ENCODE data around the gene TIAM1. TPM values are rescaled to one million over a fixed set of nuclear protein-coding genes. Genes with fewer than 3 reads are reported as not detected.

TIAM1 gene
- total RNA-seq, 1 donor from 2014 or later: 5.4 TPM

DNA sequence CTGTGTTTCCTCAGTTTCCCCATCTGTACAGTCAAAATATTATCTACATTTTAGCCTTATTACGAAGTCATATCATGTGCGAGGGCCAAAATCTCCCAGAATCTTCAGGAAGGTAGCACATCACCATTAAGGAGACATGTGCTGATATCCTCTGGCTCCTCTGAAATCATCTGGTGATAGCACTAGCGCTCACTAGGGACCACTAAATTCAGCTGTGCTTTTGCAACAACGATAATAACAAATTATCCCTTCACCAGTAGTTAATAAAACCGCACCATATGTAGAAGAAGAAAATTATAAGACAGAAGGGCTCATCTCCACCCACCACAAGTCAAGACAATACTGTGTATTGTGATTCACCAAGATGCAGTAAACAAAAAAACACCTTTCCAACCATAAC is 53.3 kb downstream of the TIAM1 start:
- DNase-seq (ENCODE audit: extremely low read depth, low read depth, low spot score): no peak

DNA sequence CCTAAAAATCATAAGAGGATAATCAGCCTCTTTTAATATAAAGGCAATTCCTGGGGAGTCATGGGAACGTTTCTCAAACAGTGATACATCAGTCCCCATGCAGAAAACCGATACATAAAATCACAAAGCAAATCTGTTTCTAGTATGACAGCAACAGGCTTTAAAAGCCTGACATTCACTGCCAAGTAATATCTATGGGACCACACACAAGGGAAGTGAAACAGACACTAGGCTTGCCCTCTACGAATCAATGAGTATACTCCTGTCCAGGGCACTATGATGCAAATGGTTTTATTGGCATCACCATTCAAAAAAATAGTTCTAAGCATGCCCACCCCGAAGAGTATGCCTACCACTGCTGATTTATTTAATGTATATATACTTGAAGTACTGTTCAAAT is 54.4 kb downstream of the TIAM1 start:
- DNase-seq (ENCODE audit: extremely low read depth, low read depth, low spot score): no peak

DNA sequence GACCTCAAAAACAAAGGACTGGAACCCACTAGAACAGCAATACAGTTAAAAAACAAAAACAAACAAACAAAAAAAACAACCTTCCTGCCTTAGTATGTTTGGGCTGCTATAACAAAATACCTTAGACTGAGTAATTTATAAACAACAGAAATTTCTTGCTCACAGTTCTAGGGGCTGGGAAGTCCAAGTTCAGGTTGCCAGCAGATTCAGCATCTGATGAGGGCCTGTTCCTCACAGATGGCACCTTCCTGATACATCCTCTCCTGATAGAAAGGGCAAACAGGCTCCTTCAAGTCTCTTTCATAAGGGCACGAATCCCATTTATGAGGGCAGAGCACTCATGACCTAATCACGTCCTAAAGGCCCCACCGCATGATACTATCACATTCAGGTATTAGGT is 55.9 kb downstream of the TIAM1 start:
- no peak for DNase-seq (ENCODE audit: extremely low read depth, low read depth, low spot score)

DNA sequence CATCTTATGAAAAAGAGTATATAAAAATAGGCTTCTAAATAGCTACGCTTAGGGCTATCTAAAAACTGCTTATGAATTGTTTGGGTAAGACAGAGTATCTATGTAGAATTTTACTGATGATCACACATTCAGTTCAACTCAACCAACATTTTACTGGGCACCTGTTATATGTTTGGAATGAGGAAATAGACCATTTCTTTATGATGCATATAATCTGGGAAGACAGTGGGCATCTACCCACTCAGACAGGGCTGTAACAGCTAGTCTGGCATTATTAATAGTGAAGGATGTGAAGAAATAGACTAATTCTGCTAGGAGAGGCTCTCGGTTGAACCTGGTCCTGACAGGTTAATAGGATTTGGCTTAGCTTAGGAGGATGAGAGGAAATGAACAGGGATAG is 56.9 kb downstream of the TIAM1 start:
- DNase-seq (ENCODE audit: extremely low read depth, low read depth, low spot score): no peak

DNA sequence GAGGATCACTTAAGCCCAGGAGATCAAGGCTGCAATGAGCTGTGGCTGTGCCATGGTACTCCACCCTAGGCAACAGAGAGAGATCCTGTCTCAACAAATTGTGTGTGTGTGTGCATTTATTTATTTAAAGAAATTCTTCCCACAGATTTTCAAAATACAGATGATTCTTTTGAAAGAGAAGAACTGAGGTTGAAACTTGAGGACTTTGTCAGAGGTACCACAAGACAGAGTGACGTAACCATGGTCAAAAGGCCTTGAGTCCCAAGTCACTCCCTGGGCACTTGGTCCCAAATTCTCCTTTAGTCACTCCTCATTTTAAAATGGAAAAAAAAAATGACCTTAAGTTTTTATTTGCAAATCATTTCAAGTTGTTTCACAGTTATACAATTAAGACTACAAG is 57.4 kb downstream of the TIAM1 start:
- DNase-seq (ENCODE audit: extremely low read depth, low read depth, low spot score): no peak

DNA sequence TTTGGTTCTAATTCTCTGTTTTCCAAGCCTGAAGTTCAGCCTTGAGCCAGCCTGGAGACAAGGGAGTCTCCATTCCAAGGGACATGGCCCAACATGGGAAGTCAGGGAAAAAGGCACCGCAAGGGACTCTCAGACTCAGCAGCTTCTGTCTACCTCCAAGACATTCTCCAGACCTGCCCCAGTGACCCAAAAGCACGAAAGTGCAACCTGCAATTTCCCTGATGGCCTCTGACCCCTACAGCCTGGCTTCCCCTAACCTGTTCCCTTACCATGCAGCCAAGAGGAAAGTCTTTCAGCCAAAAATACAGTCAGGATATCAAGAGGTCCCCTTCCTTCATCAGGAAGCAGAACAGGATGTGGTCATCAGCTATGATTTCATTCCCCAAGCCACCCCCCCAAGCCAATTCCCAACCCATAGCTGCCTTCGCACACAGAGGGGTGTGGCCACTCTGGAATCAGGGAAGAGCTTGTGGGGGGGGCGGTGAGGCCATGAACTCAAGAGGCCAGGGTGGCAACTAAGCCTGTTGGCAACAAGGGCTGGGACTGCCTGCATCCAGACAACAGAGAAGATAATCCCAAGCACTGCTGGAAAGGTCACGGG is 59.2 kb downstream of the TIAM1 start:
- no peak for DNase-seq (ENCODE audit: extremely low read depth, low read depth, low spot score)

DNA sequence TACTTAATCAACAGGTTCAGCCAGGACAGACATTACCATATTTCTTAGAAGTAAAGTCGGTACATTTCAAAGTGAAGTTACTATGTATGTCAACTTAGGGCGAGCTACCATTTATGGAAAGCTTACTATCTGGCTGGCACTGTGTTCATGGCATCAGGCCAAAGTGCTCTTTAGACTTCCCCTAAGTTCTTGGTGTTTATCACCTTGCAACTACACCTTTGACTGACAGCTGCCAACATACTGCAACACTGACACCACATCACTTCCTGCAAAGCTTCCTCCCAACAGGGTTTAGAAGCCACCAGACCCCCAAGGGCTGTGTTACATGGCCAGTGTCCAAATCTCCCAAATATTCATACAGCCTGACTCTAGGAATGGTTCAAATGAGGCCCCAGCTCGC is 61.0 kb downstream of the TIAM1 start:
- no peak for DNase-seq (ENCODE audit: extremely low read depth, low read depth, low spot score)

DNA sequence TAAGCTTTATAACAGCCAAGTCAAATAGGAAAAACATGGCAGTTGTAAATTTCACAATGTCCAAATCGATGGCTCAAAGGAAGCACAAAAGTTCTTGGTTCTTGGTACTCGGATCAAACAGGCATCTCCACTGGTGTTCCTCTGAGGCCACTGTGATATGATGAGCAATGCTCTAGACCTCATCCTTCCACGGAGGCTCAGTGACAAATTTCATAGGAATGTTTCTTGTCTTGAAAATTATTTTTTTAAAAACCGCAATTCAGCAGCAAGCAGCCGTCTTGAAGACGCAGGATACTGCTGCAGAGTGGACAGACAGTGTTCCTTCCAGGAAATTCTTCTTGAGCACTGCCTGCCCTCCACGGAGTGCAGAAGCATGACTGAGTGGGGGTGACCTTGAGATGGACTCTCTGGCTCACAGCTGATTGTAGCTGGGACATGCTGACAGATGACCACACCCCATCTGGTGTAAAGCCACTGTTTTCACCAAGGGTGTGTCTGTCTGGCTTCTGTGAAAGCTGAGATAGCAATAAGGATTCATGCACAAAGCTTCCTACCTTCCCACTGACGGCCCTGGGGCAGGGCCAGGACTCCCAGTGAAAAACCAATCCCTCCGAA is 61.9 kb downstream of the TIAM1 start:
- no peak for DNase-seq (ENCODE audit: extremely low read depth, low read depth, low spot score)

DNA sequence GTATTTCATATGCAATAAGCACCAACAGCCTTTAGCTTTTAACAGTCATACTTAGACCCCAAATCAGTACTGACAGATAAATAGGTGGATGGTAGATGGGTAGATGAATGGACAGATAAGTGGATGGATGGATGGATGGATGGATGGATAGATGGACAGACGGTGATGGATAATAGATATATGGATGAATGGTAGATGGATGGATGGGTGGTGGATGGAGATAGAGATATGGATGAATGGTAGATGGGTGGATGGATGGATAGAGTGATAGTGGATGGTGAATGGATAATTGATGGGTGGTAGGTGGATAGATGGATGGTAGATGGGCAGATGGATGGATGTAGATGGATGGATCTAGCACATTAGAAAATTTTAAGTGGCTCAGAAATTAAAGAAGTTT is 62.5 kb downstream of the TIAM1 start:
- no peak for DNase-seq (ENCODE audit: extremely low read depth, low read depth, low spot score)

DNA sequence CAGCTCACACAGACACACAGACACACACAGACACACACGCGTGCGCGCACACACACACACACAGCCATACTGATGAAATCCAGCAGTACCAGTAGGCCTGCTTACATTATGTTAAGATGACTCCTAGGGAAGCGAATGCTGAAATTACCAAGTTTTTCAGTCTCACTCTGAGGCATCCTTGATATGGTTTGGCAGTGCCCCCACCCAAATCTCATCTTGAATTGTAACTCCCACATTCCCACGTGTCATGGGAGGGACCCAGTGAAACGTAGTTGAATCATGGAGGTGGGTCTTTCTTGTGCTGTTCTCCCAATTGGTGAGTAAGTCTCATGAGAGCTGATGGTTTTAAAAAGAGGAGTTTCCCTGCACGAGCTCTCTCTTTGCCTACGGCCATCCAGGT is 64.1 kb downstream of the TIAM1 start:
- DNase-seq (ENCODE audit: extremely low read depth, low read depth, low spot score): no peak

DNA sequence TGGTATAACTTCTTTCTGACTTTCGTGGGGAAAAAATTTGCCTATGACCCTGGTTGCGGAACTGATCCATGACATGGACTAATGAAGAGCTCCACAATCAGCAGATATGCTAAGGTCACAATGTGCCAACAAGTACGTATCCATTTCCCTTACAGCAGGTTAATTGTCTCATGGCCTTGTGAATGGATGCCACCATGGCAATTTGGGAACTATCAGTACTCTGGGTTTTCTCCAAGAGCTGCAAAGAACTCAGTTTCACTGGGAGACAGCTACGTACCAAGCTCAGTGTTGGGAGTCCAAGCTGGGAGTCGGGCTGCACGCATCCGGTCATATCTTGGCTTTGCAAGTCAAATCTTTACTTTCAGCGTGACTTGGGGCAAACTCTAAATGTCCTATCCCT is 64.8 kb downstream of the TIAM1 start:
- DNase-seq (ENCODE audit: extremely low read depth, low read depth, low spot score): no peak

DNA sequence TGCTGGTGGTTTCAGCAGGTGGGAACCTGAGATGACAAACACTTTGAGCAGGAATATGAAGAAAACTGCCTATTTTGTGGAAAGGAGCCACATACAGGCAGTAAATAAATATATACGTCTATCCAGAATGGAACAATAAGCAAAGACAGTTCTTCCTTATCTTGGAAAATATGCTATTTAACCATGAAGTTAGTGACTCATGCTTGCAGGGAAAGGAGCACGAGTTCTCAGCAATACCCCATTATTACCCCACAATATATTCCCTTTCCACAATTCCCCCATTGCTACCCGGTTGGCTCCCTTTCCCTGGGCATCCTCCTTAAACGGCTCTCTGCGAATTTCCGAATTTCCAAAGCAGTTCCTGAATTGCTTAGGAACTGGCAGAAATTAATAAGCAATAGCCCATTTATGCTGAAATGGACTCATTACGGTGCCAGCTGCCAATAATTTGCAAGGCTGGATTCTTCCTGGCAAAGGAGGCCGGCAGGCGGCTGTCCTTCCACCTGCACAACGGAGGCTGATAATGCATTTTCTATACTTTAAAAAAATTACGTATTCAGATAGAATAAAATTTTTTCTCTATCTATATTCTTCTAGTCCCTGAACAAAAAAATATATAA is 65.4 kb downstream of the TIAM1 start:
- no peak for DNase-seq (ENCODE audit: extremely low read depth, low read depth, low spot score)

DNA sequence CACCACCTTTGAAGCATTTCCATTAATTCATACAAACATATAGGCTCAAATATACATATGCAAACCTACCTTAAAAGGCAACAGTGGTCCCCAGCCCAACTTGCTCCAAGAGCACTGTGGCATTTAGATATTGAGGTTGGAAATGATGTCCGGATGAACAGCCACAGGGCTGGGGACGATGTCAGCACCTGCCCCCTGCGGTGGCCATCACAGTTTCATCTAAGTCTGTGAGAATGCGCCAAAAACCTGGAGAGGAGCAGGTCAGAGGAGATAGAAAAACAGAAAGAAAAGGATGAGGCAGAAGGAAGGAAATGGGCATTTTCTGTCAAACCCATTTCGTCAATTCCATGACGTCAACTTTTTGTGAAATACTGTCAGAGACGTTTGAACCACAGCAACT is 67.4 kb downstream of the TIAM1 start:
- no peak for DNase-seq (ENCODE audit: extremely low read depth, low read depth, low spot score)

DNA sequence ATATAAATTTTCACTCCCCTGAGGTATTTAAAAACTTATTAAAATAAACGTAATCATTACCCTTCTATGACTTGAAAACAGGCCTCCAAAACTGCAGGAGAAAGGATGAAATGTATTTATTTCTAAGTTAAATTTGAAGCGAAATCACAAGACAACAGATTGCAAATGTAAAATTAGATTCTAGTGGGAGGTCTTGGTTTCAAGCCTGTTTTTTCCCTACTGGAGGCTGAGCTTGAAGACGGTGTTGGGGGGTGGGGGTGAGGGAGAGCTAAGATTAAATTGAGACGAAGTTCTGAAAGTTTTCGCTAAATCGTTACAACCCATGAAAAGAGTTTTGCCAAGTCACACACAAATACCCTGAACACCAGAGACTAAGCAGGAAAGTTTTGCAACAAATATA is 68.2 kb downstream of the TIAM1 start:
- DNase-seq (ENCODE audit: extremely low read depth, low read depth, low spot score): no peak

DNA sequence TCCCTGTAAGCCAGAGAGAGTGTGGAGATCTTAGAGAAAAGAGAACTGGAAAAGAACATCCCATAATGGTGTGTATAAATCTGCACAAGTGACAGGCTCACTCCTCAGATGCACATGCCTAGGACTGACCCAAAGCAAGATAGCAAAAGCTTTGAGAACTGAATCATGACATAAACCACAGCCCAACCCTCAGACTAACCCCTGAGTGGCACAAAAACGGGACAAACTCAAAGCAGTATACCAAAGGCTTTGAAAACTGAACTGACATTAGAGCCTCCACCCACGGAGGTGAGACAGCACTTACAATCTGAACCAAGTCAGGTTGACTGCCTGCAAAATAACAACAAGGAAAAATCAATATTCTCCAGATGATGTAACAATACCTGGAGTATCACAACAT is 70.8 kb downstream of the TIAM1 start:
- no peak for DNase-seq (ENCODE audit: extremely low read depth, low read depth, low spot score)

DNA sequence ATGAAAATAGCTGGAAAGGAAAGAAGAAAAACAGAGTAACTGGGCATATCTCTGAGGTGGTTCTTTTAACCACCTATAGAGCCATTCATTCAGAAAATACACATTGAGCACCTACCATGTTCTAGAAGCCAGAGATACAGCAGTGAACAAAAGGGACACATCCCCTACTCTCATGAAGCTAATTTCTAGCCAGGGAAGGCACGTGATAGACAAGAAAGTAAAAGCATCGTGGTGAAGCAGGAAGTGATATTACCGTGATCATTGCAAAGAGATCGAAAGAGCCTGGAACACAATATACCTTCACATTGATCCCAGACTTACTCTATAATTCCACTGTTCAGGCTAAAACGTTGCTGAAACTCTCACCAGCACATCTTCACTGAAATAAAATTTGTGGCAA is 76.0 kb downstream of the TIAM1 start:
- no peak for DNase-seq (ENCODE audit: extremely low read depth, low read depth, low spot score)

DNA sequence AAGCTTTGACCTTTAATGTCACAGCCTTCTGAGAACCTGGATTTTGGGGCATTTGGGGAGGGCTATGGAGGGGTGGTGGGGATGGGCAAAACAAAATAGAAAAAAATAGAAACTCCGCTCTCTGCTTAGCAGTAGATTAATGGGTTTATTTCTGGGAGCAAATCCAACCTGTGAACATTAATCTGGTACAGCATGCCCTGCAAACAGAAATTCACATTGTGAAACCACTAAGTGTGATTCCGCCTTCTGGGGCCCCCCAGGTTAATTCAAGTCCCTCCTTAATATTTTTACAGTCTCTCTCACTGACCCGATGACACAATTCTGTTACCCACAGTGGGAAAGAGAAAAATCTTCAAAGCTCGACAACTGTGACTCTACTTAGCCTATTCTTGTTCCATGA is 76.4 kb downstream of the TIAM1 start:
- no peak for DNase-seq (ENCODE audit: extremely low read depth, low read depth, low spot score)

DNA sequence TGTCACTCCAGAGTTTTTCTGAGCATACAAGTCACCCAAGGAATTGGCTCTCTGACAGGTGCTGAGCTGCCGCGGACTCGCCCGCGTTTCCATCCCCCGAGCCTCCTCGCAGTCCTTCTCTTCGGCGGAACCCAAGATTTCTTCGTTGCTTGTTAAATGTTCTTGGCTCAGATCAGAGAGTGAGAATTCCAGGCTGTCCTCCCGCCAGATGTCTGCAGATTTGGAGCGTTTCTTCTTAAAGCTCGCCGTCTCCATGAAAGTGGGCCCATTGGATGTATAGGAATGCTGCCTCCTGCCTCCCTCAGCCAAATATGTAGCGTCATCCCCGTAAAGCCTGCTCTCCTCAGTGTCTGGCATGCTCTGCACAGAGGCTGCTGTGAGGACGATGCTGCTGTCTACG is 77.8 kb downstream of the TIAM1 start:
- no peak for DNase-seq (ENCODE audit: extremely low read depth, low read depth, low spot score)

DNA sequence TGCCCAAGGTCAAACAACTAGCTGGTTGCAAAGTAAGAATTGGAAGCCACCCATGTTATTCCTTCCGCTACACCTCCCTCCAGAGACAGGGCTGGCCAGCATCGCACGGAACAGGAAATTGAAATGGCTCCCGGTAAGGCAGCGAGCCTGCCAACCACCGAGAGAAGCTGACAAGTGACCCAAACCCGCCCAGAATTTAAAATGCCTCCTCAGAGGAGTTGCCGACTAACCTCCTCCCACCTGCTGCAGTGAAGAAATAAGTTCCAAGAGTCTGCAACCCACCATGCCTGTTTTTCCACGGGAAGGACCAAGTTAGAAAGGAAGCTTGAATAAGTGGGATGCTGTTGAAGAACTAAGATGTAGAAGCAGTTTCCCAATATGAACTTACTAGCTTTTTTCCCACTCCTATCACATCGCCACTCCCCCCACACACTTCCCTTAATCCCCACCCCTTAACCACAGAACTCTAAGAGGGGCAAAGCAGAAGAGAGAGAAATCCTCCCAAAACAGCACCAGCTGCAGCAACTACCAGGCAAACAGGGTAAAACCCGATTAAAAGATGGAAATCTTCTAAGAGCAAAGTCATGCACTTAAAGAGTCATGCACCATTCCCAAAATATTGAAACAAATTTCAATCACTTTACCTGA is 78.6 kb downstream of the TIAM1 start:
- no peak for DNase-seq (ENCODE audit: extremely low read depth, low read depth, low spot score)

DNA sequence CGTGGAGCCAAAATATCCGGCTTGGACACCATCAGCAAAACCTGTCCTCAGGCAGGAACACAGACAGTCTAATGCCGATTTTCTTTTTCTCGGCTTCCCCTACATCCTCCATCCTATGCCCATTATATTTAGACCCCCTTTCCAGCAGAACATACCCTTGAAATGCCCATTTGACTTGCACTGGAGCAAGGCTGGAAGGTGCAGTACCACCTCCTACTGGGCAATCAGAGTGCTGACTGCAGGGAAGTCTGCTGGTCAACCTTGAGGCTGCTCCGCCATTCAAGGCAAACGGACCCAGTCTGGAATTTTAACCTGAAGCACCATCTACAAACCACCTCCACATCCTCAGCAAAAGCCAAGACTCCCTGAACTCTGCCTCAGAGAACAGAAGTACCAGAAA is 79.5 kb downstream of the TIAM1 start:
- DNase-seq (ENCODE audit: extremely low read depth, low read depth, low spot score): no peak

DNA sequence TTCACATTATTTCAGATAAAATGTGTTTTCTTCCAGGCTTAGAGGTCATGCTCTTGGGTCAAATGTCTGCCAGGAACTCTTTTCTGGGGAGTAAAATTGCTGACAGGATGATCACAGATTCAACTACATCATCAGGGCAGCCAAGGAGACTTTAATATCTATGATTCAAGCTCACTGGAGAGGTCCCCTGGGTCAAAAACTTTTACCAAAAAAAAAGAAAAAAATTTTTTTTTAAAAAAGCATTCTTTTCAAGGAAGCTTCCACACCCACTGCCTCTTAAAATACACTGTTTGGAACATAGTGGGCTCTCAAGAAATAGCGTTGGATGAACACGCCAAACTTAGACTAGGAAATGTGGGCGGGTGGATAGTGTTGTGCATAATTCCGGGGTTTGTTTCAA is 81.3 kb downstream of the TIAM1 start:
- DNase-seq (ENCODE audit: extremely low read depth, low read depth, low spot score): no peak

DNA sequence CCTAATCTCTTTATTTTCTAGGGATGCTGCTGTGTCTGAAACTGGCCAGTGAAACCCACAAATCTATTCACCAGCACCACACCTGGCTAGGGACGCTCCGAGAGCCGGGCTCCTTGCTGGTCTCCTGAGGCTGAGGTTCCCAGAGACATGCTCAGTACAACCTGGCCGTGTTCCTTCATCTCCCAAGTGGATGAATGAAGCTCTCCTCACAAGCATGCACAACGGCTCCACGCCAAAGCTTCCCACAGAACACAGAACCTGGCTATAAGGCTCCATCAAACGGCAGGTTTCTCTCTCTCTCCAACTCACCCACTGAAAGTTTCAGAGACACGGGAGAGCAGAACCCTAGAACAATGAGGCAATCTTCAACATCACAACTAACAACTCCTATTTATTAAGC is 82.3 kb downstream of the TIAM1 start:
- no peak for DNase-seq (ENCODE audit: extremely low read depth, low read depth, low spot score)
